NCI-H1105 (cell line): ENCODE measurements around the gene HSD17B3.
"Not testable (repeated sequence)": the region's sequence is repeated elsewhere in the genome, so short reads cannot be mapped to it uniquely, and the experiment has no call there.

Source experiments
- DNase-seq: peaks from one replicate; lab custom pipeline; 2025; lab: John Stamatoyannopoulos, UW

HSD17B3 gene

DNA sequence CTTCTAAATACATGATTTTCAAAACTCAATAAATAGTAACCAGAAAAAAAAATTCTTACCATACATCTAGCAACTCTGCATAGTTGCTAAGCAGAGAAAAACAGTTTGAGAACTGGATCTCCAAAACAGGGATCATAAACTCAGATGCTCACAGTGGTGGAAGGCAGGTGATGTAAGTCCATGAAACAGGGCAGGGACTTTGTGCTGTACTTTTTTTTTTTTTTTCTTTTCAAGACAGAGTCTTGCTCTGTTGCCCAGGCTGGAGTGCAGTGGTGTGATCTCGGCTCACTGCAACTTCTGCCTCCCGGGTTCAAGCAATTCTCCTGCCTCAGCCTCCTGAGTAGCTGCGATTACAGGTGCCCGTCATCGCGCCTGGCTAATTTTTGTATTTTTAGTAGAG is 5.0 kb upstream of the HSD17B3 start:
- not testable (repeated sequence) for DNase-seq

DNA sequence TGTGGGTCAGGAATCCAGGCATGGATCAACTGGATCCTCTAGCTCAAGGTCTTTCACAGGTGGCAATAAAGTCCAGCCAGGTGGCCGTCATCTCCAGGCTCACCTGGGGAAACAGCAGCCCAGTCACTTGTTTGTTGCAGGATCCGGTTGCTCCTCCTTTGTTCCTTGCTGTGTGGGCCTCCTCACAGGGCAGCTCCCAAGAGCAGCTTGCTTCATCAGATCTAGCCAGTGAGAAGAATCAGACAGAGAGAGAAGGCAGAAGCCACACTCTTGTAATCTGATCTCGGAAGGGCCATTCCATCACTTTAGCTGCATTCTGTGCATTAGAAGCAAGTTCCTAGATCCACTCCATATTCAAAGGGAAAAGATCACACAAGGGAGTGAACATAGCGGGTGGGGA is 3.2 kb upstream of the HSD17B3 start:
- no peak for DNase-seq

DNA sequence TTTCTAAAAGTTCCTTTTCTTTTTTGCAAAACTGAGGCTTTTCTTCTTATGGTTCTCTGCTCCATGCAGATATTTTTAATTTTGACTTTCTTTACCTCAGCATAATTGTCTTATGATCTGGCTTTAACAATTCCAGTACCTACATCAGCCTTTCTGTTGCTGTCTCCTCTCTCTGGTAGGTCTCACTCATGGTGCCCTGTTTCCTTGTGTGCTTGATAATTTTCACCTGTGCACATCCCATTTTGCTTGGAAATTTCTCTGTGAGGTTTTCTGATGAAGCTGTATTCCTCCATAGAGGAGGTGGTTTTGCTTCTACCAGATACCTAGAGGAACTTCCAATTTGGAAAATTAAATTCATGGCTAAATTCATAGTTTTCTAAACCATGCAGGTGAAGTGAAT is 2.3 kb upstream of the HSD17B3 start:
- DNase-seq: no peak

DNA sequence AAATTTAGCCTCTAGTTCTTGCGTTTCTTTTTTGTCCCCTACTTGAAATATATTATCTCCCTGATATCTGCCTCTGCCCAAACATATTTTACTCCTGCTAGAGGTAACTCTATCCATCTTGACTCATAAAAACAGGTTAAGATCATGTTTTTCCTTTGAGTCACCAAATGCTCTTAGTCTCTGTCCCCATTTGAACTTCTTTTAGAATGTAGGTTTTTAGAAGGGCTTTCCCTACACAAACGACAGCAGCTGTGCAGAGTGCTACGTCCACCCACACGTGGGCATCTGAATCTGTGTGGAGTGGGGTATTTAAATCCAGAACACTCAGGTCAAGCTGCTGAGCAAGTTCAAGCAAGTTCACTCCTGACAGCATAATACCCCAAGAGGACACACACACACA is 2.2 kb downstream of the HSD17B3 start:
- no peak for DNase-seq

DNA sequence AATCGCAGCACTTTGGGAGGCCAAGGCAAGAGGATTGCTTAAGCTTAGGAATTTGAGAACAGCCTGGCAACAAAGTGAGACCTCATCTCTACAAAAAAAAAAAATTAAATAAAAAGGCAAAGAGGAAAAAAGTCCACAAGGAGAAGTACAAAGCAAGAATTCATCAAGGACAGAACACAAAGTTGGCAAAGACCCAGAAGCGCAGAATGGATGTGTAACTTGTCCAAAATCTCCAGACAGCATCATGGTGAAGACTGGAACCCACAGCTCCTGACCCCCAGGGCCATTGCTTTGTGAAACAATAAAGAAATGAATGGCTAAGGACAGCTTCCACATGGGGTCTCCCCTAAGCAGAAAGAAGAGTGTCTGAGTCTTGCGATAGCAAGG is 7.8 kb downstream of the HSD17B3 start:
- no peak for DNase-seq

DNA sequence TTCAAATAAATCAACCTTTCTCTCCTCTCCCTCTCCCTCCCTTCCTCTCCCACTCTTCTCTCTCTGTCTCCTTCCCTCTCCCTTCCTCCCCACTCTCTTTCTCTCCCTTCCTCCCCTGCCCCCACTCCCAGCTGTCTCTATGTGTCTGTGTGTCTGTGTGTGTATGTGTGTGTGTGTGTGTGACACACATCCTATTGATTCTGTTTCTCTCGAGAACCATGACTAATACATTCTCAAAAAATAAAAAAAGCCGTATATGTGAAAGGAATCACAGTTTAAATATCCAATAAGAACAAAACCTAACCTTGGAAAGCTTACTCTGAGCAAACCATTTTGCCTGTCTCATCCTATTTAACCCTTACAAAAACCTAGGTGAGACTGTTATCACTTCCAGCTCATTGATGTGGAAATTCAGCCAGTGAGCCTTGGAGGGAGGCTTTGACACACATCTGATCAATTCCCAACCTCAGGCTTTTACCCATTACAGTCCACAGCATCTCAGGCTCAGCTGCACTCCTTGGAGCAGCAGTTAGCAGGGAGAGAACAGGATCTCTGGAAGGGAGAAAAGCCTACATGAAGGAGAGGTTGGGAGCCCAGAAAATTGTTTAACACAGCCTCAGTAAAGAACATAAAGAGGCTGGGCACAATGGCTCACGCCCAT is 8.3 kb downstream of the HSD17B3 start:
- no peak for DNase-seq

DNA sequence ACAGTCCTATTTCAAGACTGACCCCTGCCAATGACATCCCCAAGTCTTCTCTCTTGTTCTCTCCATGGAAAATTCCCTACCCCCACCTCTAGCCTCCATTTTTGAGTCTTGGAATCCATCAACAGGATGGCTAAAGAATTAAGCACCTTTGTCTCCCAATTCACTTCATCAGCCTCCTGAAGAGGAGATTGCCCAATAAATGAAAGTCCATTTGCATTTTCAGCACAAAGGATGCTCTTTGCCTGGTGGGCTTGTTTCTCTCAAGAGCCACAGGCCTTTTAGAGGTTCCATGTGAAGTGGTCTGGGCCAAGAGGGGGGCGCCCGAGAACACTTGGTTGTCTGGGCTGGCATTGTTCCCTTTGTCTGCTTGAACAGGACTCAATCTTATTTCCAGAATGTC is 12.6 kb downstream of the HSD17B3 start:
- DNase-seq: no peak

DNA sequence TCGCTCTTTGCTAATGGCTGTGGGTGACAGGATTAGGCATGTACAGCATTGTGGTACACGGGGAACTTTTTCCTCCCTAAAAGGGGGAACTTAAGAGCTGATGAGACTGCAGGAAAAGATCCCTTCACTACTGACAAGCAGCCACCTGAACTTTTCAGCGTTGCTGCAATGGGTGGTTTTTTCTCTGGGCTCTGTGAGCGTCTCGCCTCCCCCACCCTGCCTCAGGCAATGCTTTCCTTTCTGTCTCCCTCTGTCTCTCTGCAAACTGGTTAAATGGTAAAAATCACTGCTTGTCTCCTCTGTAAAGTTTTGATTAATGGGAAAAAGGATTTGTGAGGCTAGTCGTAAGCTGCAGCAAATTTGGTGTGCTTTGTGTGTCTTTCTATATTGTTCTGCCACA is 20.3 kb downstream of the HSD17B3 start:
- no peak for DNase-seq

DNA sequence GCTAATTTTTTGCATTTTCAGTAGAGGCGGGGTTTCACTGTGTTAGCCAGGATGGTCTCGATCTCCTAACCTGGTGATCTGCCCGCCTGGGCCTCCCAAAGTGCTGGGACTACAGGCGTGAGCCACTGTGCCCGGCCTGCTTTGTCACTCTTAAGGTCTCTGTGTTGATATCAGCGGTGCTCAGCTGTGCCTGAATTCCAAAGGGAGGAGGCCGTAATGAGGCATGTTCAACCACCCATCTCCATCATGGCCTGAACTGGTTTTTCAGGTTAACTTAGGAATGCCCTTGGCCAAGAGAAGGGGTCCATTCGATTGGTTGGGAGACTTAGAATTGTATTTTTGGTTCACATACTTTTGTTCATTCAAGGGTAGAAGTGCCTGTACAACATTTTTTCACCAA is 22.0 kb downstream of the HSD17B3 start:
- no peak for DNase-seq

DNA sequence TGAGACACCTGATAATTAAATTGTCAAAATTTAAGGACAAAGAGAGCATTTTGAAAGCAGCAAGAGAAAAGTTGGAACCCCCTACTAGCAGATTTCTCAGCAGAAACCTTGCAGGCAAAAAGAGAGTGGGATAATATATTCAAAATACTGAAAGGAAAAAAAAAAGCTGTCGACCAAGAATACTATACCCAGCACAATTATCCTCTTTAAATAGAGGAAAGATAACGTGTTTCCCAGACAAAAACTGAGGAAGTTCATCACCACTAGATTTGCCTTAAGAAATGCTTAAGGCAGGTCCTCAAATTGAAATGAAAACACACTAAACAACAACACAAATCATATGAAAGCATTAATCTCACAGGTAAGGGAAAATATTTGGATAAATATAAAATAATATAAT is 27.0 kb downstream of the HSD17B3 start:
- DNase-seq: no peak

DNA sequence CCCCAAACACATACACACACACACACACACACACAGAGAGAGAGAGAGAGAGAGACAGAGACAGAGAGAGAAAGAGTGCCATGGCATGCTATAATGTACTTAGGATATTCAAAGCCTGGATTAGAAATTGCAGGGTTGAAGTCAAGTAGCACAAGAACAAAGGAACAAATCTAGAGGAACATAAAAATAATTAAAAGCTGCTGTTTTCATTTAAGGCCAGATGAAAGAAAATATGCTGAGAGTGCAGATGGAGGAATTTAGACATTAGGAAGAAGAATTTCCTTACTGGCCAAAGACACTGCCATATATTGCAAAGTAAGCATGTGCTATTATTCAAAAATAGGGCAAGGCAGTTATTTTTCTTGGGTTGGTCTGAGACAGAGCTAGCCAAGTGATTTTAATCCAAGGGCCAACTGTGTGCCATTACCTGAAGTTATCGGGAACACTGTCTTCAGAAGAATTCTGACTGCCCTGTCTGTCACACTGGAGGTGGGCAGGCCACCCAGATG is 31.7 kb downstream of the HSD17B3 start:
- DNase-seq: no peak

DNA sequence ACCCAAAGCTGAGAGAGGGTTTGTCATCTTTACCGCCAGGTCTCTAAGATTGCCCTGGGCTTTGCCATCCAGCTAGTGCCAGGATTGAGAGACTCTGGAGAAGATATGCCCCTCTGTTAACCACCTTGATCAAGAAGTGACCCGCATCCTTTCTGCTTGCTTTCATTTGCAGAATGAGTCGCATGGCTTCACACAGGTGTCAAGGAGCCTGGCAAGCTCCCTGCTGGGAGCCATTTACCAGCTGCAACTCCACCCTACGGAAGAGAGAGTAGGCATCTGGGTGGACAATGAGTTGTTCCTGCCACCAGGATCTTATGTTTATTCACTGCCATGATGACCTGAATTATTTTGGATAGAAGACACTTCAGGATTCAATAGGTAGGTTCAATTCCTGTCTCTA is 43.0 kb downstream of the HSD17B3 start:
- DNase-seq: no peak

DNA sequence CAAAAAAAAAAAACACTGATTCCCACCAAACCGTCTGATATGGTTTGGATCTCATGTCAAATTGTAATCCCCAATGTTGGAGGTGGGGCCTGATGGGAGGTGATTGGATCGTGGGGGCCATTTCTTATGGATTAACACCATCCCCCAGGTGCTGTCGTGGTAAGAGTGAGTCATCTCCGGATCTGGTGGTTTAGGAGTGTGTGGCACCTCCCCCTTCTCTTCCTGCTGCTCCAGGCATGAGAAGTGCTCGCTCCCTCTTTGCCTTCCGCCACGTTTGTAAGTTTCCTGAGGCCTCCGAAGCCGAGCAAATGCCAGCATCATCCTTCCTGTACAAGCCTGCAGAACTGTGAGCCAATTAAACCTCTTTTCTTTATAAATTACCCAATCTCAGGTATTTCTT is 45.2 kb downstream of the HSD17B3 start:
- DNase-seq: no peak

DNA sequence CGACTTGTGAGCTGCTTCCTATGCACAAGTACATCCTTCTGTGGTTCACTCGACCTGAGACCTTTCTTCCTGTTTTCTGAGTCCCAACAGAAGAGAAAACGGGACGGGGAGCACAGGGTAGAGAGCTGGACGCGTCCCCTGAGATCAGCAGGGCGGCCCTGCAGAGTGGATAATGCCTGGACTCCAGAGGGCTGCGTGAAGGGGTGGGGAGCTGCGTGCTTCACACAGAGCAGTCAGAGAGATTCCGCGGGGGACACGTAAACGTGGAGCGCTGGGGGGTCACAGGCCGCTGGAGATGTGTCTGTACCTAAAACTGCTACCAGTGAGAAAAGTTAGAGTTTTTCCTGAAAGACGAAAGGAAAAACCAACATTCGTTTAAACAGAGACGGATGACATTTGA is 46.3 kb downstream of the HSD17B3 start:
- DNase-seq: no peak

DNA sequence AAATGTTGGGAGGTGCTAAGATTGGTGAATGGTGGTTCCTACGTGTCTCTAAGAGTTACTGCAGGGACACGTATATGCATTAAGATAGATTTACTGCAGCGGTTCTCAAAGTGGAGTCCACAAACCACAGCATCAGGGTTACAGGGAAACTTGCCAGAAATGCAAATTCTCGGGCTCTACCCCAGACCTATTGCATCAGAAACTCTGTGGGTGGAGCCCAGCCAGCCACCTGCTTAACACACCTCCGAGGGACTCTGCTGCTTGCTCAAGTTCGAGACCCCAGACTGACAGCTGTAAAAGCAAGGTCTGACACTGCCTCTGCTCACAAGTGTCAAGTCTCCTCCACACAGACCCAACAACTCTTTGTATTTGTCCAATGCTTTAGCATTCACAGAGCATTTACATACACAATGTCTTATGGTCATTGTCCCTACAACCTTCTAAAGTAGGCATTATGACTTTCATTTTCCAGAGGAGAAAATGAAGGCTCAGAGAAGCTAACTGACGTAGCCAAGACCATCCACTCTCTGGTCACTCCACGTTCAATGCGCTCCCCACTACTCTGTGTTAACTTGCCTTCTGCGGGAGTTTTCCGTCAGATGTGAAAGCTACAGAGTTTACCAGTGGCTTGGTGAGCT is 48.8 kb downstream of the HSD17B3 start:
- DNase-seq: no peak

DNA sequence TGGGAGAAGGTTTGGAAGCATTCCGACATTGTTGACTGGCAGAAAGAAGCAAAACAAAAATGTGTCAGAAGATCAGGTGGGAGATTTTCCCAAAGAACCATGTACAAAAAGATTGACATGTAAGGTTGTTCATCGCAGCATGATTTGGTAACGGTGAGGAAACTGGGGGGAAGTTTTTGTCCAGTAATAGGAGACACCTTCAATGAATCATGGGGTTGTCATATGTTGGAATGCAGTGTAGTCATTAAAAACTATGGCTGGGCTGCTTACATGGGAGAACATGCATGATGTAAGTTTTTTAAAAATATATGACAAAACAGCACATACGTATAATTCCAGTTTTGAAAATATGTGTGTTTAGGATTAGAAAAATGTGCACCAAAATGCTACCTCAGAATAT is 50.5 kb downstream of the HSD17B3 start:
- DNase-seq: no peak

DNA sequence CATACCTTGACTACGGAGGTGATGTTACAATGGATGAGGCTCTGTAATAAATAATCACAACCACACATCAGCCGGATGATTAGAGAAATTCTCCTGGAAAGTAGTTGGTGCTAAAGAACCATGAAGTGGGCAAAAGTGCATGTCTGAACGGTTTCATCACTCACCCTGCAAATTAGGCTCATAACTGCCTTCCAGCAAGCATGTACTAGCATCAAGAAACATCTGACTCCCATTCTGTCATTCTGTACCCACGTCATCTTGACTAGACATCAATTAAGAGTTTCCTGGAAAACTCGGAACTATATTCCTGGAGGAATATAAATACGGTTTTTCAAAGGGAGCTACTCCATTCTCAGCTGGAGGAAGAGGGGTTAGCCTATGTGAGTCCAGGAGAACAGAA is 52.2 kb downstream of the HSD17B3 start:
- DNase-seq: no peak

DNA sequence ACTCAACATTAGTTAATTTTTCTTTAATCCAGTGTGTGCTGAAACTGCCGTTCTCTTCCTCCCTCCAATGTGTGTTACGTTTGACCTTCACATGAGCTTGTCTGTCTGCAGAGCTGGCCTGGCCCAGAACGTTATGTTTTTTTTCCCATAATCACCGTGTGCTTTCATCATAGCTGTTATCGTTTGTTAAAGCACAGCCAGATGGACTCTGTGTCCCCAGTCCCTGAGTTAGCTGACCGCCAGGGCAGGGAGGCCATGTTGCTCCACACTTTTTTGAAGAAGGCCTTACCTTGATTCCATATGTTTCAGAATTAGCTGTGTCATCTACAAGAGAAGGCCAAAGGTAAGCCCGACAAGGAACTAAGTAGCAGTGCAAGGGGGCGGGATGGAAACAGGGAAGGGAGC is 55.7 kb downstream of the HSD17B3 start:
- no peak for DNase-seq

DNA sequence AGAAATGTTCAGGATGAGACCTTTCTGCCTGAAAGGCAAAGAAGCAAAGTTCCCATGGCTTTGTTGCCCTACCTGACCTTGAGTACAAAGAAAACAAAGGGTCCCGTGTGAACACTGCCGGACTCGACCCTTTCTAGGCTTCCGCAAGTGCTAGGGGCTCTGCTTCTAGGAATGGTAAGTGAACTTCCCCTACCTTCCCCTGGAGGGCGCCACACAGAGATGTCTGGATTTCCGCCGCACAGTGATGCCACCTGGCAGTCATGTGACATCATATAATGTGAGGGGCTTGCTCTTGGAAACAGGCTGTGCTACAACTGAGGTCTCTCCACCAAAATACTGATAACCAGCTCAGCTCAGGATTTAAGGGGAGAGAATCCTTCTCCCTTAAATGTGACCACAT is 56.6 kb downstream of the HSD17B3 start:
- no peak for DNase-seq

DNA sequence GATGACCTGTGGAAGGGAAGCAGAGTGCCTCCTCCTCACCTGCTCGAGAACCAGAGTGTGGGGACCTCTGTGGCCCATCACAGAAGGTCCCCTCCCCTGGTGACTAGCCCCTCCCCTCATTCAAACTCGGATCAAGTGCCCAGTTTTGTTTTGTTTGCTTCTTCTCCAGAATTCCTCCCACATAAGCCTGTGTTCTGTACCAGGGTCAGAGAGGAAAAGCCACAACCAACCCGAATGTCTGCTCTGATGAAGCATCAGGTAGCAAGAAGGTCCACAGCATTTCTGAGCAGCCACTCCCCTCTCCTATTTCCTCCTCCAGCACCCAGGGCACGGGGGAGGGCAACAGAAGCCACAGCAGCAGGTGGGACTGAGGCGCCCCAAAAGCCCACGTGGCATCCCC is 58.2 kb downstream of the HSD17B3 start:
- DNase-seq: no peak

DNA sequence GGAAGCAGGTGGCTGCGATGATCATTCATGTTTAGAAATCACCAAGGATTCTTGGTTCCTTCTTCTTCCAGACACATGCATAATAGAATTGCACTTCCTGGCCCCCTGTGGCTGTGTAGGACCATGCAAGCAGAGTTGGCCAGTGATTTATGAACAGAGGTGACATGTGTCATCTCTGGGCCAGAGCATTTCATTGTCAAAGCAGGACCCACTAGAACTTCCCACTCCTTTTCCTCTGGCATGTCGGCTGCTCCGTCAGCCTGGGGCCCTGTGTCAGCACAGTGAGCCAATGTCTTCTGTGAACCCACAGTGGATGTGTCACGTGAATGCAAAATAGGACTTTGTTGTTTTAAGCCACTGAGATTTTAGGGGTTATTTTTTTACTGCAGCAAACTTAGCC is 59.2 kb downstream of the HSD17B3 start:
- no peak for DNase-seq

DNA sequence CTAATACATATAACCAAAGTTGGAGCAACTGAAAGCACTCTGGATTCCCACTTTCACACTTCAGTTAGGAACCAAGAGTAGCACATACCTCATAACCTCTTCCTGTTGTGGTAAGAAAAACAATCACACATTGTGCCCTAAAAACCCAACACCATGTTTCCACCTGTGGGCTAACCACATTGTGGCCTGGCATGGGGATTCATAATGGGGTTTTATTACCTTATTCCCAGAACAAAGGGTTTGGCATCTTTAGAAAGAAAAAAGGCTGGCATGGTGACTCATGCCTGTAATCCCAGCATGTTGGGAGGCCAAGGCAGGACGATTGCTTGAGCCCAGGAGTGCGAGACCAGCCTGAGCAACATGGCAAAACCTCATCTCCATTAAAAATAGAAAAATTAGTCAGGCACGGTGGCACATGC is 60.6 kb downstream of the HSD17B3 start:
- no peak for DNase-seq

DNA sequence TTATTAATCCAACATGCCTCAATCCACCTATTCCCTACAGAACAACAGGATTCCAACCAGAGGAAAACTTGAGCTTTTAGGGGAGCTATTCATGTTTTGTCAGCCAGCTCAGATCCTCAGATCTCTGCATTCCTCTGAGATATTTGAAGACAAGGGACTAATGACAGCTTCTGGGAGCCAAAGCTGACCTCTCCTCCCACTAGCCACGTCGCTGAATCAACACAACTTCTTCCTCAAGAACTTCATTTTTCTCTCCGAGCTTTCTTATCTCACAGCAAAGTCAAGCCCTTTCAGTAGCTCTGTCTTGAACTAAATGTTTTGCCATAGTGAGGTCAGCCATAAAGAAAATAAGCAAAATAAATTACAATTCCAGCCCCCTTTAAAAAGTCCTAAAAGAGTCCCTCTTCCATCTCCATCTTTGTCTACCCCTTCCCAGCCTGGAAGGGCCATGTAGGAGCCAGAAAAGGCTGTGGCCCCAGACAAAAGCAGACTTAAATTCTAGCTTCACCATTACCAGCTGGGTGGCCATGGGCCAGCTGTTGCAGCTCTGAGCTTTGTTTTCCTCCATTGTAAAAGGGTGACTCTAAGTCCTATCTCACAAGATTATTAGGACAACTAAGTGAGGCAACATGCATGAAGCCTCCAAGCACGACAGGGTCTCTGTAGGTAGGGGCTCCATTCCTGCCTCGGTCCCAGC is 65.0 kb downstream of the HSD17B3 start:
- no peak for DNase-seq
